NT2/D1 (cell line): Measurements from ENCODE around the gene UNC13C.

Source experiments
- DNase-seq: peaks from one replicate; pipeline ENCODE4 v3.0.0-alpha.2; 2011; ENCODE audit warnings: low read depth, low spot score
- H3K27me3 ChIP-seq: 2 replicates; pipeline ENCODE4 v1.6.0; 2011; ENCODE audit warnings: mild to moderate bottlenecking; ENCODE audit not compliant: insufficient read length, insufficient read depth
- H3K36me3 ChIP-seq: 2 replicates; pipeline ENCODE4 v1.6.1; 2011; ENCODE audit warnings: mild to moderate bottlenecking, low read length, mixed read lengths; ENCODE audit not compliant: insufficient read depth, insufficient read length
- H3K4me1 ChIP-seq: 2 replicates; pipeline ENCODE4 v1.5.1; 2011; ENCODE audit not compliant: insufficient read depth, insufficient read length
- H3K4me3 ChIP-seq: 2 replicates; pipeline ENCODE4 v1.5.1; 2011; ENCODE audit warnings: low read depth; ENCODE audit not compliant: insufficient read length
- H3K9ac ChIP-seq: 2 replicates; pipeline ENCODE4 v1.6.0; 2011; ENCODE audit warnings: low read depth; ENCODE audit not compliant: insufficient read length
- H3K9me3 ChIP-seq: 2 replicates; pipeline ENCODE4 v1.5.1; 2011; ENCODE audit warnings: mild to moderate bottlenecking, low read length; ENCODE audit not compliant: insufficient read depth
- SUZ12 ChIP-seq: IDR thresholded peaks from 2 replicates; pipeline ENCODE4 v1.6.1; 2011; ENCODE audit not compliant: insufficient read length, insufficient read depth; ENCODE audit errors: extremely low read depth
- YY1 ChIP-seq: IDR thresholded peaks from 2 replicates; pipeline ENCODE4 v1.6.1; 2011; ENCODE audit not compliant: insufficient read length, insufficient read depth
- ZNF274 ChIP-seq: IDR thresholded peaks from 2 replicates; pipeline ENCODE4 v1.6.1; 2011; ENCODE audit warnings: mild to moderate bottlenecking, low read depth, low read length

Gene UNC13C

GRCh38 chr15:54102704-54103103 lies 124.5 kb downstream of the UNC13C start:
- Histone ChIP-seq H3K4me1 (no peaks in the 10 kb centered on the region), H3K36me3 (no peaks in the 10 kb centered on the region), H3K9me3 (no peaks in the 10 kb centered on the region), H3K9ac (no peak overlapping the region), H3K27me3 (no peaks in the 10 kb centered on the region), H3K4me3 (no peak overlapping the region)
- TF ChIP-seq ZNF274, result no peak
- DNase-seq, result no peak

GRCh38 chr15:54109014-54109413 lies 130.8 kb downstream of the UNC13C start:
- H3K27me3 ChIP-seq, result no peaks in the 10 kb centered on the region
- TF ChIP-seq SUZ12 (no peak), YY1 (no peak), ZNF274 (no peak)
- H3K4me1 ChIP-seq, result no peaks in the 10 kb centered on the region
- no peak overlapping the region for H3K4me3 ChIP-seq
- no peak overlapping the region for H3K9ac ChIP-seq
- H3K36me3 ChIP-seq, result no peaks in the 10 kb centered on the region
- no peak for DNase-seq
- H3K9me3 ChIP-seq, result no peaks in the 10 kb centered on the region

- Histone ChIP-seq H3K4me3 (no peak overlapping the region), H3K9me3 (no peaks in the 10 kb centered on the region), H3K36me3 (no peaks in the 10 kb centered on the region), H3K27me3 (no peaks in the 10 kb centered on the region), H3K4me1 (no peaks in the 10 kb centered on the region), H3K9ac (no peak overlapping the region)
- TF ChIP-seq SUZ12 (no peak), YY1 (no peak), ZNF274 (no peak)
- DNase-seq, result no peak
Measured at GRCh38 chr15:54119051-54119450, 140.8 kb downstream of the UNC13C start.

GRCh38 chr15:54120949-54121463 lies 142.8 kb downstream of the UNC13C start:
- no peaks in the 10 kb centered on the region for H3K4me1 ChIP-seq
- no peak overlapping the region for H3K4me3 ChIP-seq
- H3K9ac ChIP-seq, result no peak overlapping the region
- H3K27me3 ChIP-seq, result no peaks in the 10 kb centered on the region
- H3K9me3 ChIP-seq, result no peaks in the 10 kb centered on the region
- TF ChIP-seq YY1, result no peak
- no peak for TF ChIP-seq SUZ12
- no peak for TF ChIP-seq ZNF274
- H3K36me3 ChIP-seq, result no peaks in the 10 kb centered on the region
- DNase-seq, result no peak

- TF ChIP-seq SUZ12, result no peak
- no peak for TF ChIP-seq YY1
- TF ChIP-seq ZNF274, result no peak
- Histone ChIP-seq H3K27me3 (no peaks in the 10 kb centered on the region), H3K9ac (no peak overlapping the region), H3K4me1 (no peaks in the 10 kb centered on the region), H3K4me3 (no peak overlapping the region), H3K36me3 (no peaks in the 10 kb centered on the region), H3K9me3 (no peaks in the 10 kb centered on the region)
- no peak for DNase-seq
Measured at GRCh38 chr15:54127574-54127973, 149.3 kb downstream of the UNC13C start.

- Histone ChIP-seq H3K9me3 (no peaks in the 10 kb centered on the region), H3K27me3 (no peaks in the 10 kb centered on the region), H3K9ac (no peak overlapping the region), H3K4me1 (no peaks in the 10 kb centered on the region), H3K36me3 (no peaks in the 10 kb centered on the region), H3K4me3 (no peak overlapping the region)
- TF ChIP-seq YY1, result no peak
- TF ChIP-seq SUZ12, result no peak
- no peak for TF ChIP-seq ZNF274
- no peak for DNase-seq
Measured at GRCh38 chr15:54131410-54131809, 153.2 kb downstream of the UNC13C start.

GRCh38 chr15:54149115-54149531 lies 170.9 kb downstream of the UNC13C start:
- Histone ChIP-seq H3K27me3 (no peaks in the 10 kb centered on the region), H3K36me3 (no peaks in the 10 kb centered on the region), H3K9ac (no peak overlapping the region), H3K9me3 (no peaks in the 10 kb centered on the region), H3K4me1 (no peaks in the 10 kb centered on the region), H3K4me3 (no peak overlapping the region)
- no peak for TF ChIP-seq ZNF274
- TF ChIP-seq YY1, result no peak
- TF ChIP-seq SUZ12, result no peak
- DNase-seq, result no peak

- no peak for TF ChIP-seq SUZ12
- no peak for TF ChIP-seq ZNF274
- TF ChIP-seq YY1, result no peak
- H3K9ac ChIP-seq, result no peak overlapping the region
Measured at GRCh38 chr15:54150255-54150654, 172.0 kb downstream of the UNC13C start.

More at GRCh38 chr15:54150255-54150654, 172.0 kb downstream of the UNC13C start:
- Histone ChIP-seq H3K4me1 (no peaks in the 10 kb centered on the region), H3K9me3 (no peaks in the 10 kb centered on the region), H3K27me3 (no peaks in the 10 kb centered on the region), H3K36me3 (no peaks in the 10 kb centered on the region), H3K4me3 (no peak overlapping the region)
- no peak for DNase-seq
